C4-2B (cell line): ENCODE results near the gene ADAM29.

ENCODE experiments used
- H3K27ac ChIP-seq: fragments of 450-650 bp; 2 replicates; pipeline ENCODE4 v1.5.1; 2017
- CTCF ChIP-seq: fragments of 450-650 bp; conservative IDR thresholded peaks from 2 replicates; pipeline ENCODE4 v1.5.1; 2017; ENCODE audit warnings: mild to moderate bottlenecking
- ZFX ChIP-seq: fragments of 450-650 bp; IDR thresholded peaks from 2 replicates; pipeline ENCODE4 v1.6.1; 2017

ADAM29 gene

GRCh38 chr4:174928575-174929253, 10.6 kb downstream of the ADAM29 start:
- TF ChIP-seq ZFX = no peak
- H3K27ac ChIP-seq = no peak overlapping the region

GRCh38 chr4:174929346-174929745, 11.2 kb downstream of the ADAM29 start:
- TF ChIP-seq ZFX = no peak
- no peak for TF ChIP-seq CTCF
- H3K27ac ChIP-seq = no peak overlapping the region

- no peak overlapping the region for H3K27ac ChIP-seq
- TF ChIP-seq ZFX (no peak), CTCF (no peak)
These were observed 12.7 kb downstream of the ADAM29 start for GRCh38 chr4:174930895-174931294.

- TF ChIP-seq ZFX (no peak), CTCF (no peak)
- no peak overlapping the region for H3K27ac ChIP-seq
These were observed 14.9 kb downstream of the ADAM29 start for GRCh38 chr4:174933083-174933482.

- TF ChIP-seq CTCF (no peak), ZFX (no peak)
- H3K27ac ChIP-seq = no peak overlapping the region
These were observed 16.2 kb downstream of the ADAM29 start for GRCh38 chr4:174934360-174934759.

GRCh38 chr4:174935607-174936006, 17.4 kb downstream of the ADAM29 start:
- TF ChIP-seq CTCF = no peak
- no peak for TF ChIP-seq ZFX
- H3K27ac ChIP-seq = no peak overlapping the region

GRCh38 chr4:174940002-174940401, 21.8 kb downstream of the ADAM29 start:
- H3K27ac ChIP-seq = no peak overlapping the region

More at GRCh38 chr4:174940002-174940401, 21.8 kb downstream of the ADAM29 start:
- no peak for TF ChIP-seq CTCF
- no peak for TF ChIP-seq ZFX
